ENCODE results near the gene TFDP1.

TFDP1 gene

DNA sequence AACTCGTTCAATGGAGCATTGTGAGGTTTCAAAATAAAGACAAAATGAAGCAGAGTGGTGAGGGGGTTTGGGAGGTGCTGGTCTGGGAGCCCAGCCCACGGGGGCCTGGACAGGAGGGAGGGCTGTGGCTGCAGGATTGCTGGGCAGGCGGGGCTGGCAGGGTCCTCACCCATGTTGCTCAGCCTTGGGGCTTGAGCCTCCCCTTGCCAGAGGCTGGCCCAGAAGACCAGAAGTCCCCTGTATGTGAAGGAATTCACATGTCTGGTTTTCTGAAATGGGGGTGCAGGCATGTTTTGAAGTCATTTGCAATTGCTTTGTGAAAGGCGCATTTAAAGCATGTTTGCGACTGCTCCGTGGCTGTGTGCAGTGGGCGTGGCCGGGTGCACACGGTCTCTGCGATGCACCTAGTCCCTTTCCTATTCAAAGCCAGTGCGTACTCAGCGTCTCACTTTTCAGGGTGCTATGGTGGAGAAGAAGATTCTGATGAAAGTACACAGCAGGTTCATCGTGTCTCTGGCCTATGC is 84.7 kb downstream of the TFDP1 start:
- no peak for DNase-seq

GRCh38 chr13:113669755-113670341 is 85.3 kb downstream of the TFDP1 start:
- no peak for DNase-seq

DNA sequence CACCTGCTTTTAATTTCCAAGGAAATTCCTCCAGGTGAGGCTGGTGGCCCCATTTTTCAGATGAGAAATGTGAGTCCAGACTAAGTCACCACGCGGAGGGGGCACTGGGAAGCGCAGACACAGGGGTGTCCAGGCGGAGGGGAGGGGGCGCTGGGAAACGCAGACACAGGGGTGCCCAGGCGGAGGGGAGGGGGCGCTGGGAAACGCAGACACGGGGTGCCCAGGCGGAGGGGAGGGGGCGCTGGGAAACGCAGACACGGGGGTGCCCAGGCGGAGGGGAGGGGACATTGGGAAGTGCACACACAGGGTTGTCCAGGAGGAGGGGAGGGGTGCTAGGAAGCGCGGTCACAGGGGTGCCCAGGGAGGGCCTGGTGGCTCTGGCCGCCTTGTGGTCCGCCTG is 86.0 kb downstream of the TFDP1 start:
- DNase-seq: no peak

DNA sequence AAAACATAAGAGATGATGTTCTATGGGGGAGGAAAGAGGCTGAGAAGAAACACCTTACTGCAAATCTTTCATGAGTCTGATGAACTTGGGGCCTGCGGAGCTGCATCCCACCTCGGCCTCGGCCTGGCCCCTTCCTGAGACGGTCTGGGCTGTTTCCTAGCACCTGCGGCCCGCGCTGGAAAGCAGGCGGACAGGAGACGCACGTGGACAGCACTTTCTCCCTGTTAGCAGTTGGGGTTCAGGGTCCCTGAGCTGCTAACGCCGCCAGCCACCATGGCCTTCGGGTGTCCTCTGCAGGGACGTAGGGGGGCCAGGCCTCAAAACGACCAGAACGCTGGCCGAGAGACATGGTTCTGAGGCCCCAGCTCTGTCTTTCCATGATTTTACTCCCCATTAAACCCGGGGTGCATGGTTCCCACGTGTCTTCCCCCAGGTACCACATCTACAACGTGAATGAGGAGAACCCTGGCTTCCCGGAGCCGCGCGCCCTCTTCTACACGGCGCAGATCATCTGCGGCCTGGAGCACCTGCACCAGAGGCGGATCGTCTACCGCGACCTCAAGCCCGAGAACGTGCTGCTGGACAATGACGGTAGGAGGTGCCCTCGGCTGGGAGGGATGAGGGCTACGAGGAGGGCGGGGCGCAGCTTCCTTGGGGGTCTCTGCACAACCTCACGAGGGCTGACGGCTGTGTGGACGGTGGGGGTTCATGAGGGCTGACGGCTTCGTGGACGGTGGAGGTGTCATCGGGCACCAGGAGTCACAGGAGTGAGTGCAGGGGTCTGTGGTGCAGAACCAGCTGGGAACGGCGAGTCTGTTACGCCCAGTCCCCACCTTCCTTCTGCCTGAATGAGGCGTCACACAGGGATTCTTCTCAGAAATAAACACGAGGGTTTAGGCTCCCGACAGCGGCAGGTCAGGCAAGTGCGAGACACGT is 86.8 kb downstream of the TFDP1 start:
- DNase-seq: no peak

DNA sequence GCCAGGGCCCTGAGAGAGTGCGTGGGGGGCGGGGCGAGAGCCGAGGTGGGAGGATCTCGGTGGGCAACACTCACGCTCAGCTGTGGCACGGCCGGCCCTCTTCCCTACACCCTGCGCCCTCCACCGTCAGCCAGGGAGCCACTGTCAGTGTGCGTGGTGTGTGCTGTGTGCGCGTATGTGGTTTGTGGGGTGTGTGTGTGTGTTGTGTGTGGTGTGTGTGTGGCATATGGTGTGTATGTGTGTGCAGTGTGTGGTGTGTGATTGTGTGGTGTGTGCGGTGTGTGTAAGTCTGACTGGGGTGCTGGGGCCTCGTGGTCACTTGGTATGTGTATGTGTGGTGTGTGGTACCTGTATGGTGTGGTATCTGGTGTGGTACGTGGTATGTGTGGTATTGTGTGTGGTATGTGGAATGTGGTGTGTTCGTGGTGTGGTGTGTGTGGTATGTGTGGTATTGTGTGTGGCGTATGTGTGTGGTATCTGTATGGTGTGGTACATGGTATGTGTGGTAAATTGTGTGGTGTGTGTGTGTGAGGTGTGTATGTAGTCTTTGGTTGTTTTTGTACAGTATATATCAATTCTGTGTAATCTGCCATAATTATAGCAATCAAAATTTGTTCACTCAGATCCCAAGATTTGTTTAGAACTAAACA is 87.6 kb downstream of the TFDP1 start:
- no peak for DNase-seq

Measured in activated CD4-positive, alpha-beta T cell treated with anti-CD3 and anti-CD28 coated beads for 4 hours (primary cell).